H1 (cell line): ENCODE results near the gene BMAL2. TPM values are rescaled to one million over a fixed set of nuclear protein-coding genes. Genes with fewer than 3 reads are reported as not detected.

Experiments
- CTCF ChIA-PET: fragments of 300-600 bp; sonication (Branson Sonifier 250); formaldehyde crosslinking; loops from one replicate; lab custom pipeline; 2021; ENCODE audit not compliant: partially characterized antibody; lab: Charles Lee
- POLR2A ChIA-PET: fragments of 300-600 bp; sonication (Branson Sonifier 250); formaldehyde crosslinking; loops from one replicate; lab custom pipeline; 2021; ENCODE audit warnings: inconsistent platforms; ENCODE audit not compliant: partially characterized antibody; lab: Charles Lee
- DNase-seq, 2 experiments: peaks; one replicate each; pipeline versions ENCODE4 v3.0.0 to v3.0.0-alpha.2; 2010 to 2022; ENCODE audit warnings: low spot score in 2 of 2, low read depth in 1 of 2, mixed read lengths in 1 of 2
- FAIRE-seq: peaks from 2 replicates; lab custom pipeline; 2011; peaks lifted over from hg19 to GRCh38; lab: Jason Lieb, UNC
- H2AFZ ChIP-seq: 2 replicates; pipeline ENCODE4 v1.8.1; 2012; ENCODE audit warnings: low read length, inconsistent platforms
- H2AK5ac ChIP-seq: 2 replicates; pipeline ENCODE4 v1.6.1; 2013; ENCODE audit warnings: low read depth, low read length
- H2BK120ac ChIP-seq: replicated peaks from 2 replicates; pipeline ENCODE3; 2013; ENCODE audit warnings: low read depth, low read length, inconsistent platforms
- H2BK12ac ChIP-seq: 2 replicates; pipeline ENCODE4 v1.6.1; 2013; ENCODE audit warnings: low read depth, low read length
- H2BK15ac ChIP-seq: 2 replicates; pipeline ENCODE4 v1.6.1; 2013; ENCODE audit warnings: low read length
- H2BK20ac ChIP-seq: 2 replicates; pipeline ENCODE4 v1.6.1; 2013; ENCODE audit warnings: low read length
- H2BK5ac ChIP-seq: 2 replicates; pipeline ENCODE4 v1.6.1; 2013; ENCODE audit warnings: low read depth, low read length
- H3K14ac ChIP-seq: 2 replicates; pipeline ENCODE4 v1.6.1; 2013; ENCODE audit warnings: inconsistent platforms; ENCODE audit not compliant: insufficient read length
- H3K18ac ChIP-seq: 2 replicates; pipeline ENCODE4 v1.6.1; 2013; ENCODE audit warnings: low read length; ENCODE audit errors: extremely low read depth
- H3K23ac ChIP-seq: 2 replicates; pipeline ENCODE4 v1.6.1; 2013; ENCODE audit warnings: inconsistent platforms; ENCODE audit not compliant: insufficient read length
- H3K23me2 ChIP-seq: 2 replicates; pipeline ENCODE4 v1.6.1; 2013; ENCODE audit warnings: low read depth, low read length
- H3K27ac ChIP-seq: 2 replicates; pipeline ENCODE4 v1.6.1; 2011; ENCODE audit warnings: low read depth, low read length, inconsistent platforms
- H3K27me3 ChIP-seq, 4 experiments: replicated peaks in 1 of 4; 1 replicate in 1 of 4; 2 replicates in 3 of 4; pipeline versions ENCODE4 v1.6.1 to v1.8.1; 2011 to 2013; ENCODE audit warnings: low read length in 3 of 4, mild to moderate bottlenecking in 3 of 4, inconsistent platforms in 2 of 4, mixed read lengths in 2 of 4, moderate library complexity in 1 of 4; ENCODE audit not compliant: control insufficient read depth in 3 of 4, insufficient read depth in 3 of 4; ENCODE audit errors: extremely low read depth in 1 of 4
- H3K36me3 ChIP-seq, 4 experiments: 2 replicates each; pipeline versions ENCODE4 v1.6.1 to v1.8.1; 2011 to 2013; ENCODE audit warnings: mild to moderate bottlenecking in 4 of 4, low read length in 3 of 4, moderate library complexity in 2 of 4, control low read depth in 1 of 4, inconsistent platforms in 1 of 4; ENCODE audit not compliant: insufficient read depth in 4 of 4, control insufficient read depth in 2 of 4
- H3K4ac ChIP-seq: replicated peaks from 2 replicates; pipeline ENCODE3; 2013; ENCODE audit warnings: low read length, low read depth, mixed read lengths, inconsistent platforms; ENCODE audit not compliant: insufficient read length
- H3K4me1 ChIP-seq, 4 experiments: replicated peaks in 1 of 4; 1 replicate in 1 of 4; 2 replicates in 3 of 4; pipeline versions ENCODE4 v1.6.1 to v1.8.1; 2011 to 2013; ENCODE audit warnings: low read length in 3 of 4, inconsistent platforms in 2 of 4, mixed read lengths in 1 of 4; ENCODE audit not compliant: insufficient read depth in 4 of 4, control insufficient read depth in 3 of 4
- H3K4me2 ChIP-seq, 2 experiments: 2 replicates each; pipeline versions ENCODE4 v1.6.1 to v1.8.1; 2011 to 2013; ENCODE audit warnings: low read depth in 2 of 2, low read length in 2 of 2, control low read depth in 1 of 2, inconsistent platforms in 1 of 2, mild to moderate bottlenecking in 1 of 2; ENCODE audit not compliant: insufficient read depth in 1 of 2
- H3K4me3 ChIP-seq, 4 experiments: fragments of 200-600, 300-600 bp in 1 of 4; sonication (generic), shearing (Covaris generic), sonication (Bioruptor Twin) in 1 of 4; 2 replicates each; pipeline versions ENCODE4 v1.5.1 to v1.8.1; 2011 to 2016; ENCODE audit warnings: low read length in 4 of 4, low read depth in 3 of 4, control low read depth in 2 of 4, inconsistent platforms in 2 of 4, mild to moderate bottlenecking in 2 of 4, mixed read lengths in 1 of 4, moderate library complexity in 1 of 4; ENCODE audit not compliant: insufficient read depth in 2 of 4; ENCODE audit errors: extremely low read depth in 1 of 4
- H3K56ac ChIP-seq: replicated peaks from 2 replicates; pipeline ENCODE3; 2013; ENCODE audit warnings: low read depth, mild to moderate bottlenecking, mixed read lengths, low read length, inconsistent platforms; ENCODE audit not compliant: insufficient read length
- H3K79me1 ChIP-seq: 2 replicates; pipeline ENCODE4 v1.6.1; 2013; ENCODE audit warnings: low read depth, low read length, control low read depth
- H3K79me2 ChIP-seq, 2 experiments: 2 replicates each; pipeline versions ENCODE4 v1.6.1 to v1.8.1; 2012 to 2013; ENCODE audit warnings: low read length in 2 of 2, mild to moderate bottlenecking in 2 of 2, inconsistent platforms in 1 of 2; ENCODE audit not compliant: insufficient read depth in 2 of 2, control insufficient read depth in 1 of 2
- H3K9ac ChIP-seq, 4 experiments: replicated peaks in 1 of 4; 1 replicate in 1 of 4; 2 replicates in 3 of 4; pipeline versions ENCODE4 v1.6.1 to v1.8.1; 2011 to 2013; ENCODE audit warnings: low read depth in 3 of 4, low read length in 3 of 4, control low read depth in 2 of 4, mild to moderate bottlenecking in 2 of 4, moderate library complexity in 2 of 4, inconsistent platforms in 1 of 4; ENCODE audit errors: extremely low read depth in 1 of 4
- H3K9me3 ChIP-seq, 2 experiments: 2 replicates each; pipeline versions ENCODE4 v1.6.1 to v1.8.1; 2012 to 2013; ENCODE audit warnings: mild to moderate bottlenecking in 2 of 2, moderate library complexity in 2 of 2, control low read depth in 1 of 2, inconsistent platforms in 1 of 2, low read depth in 1 of 2, low read length in 1 of 2, mixed read lengths in 1 of 2; ENCODE audit not compliant: insufficient read depth in 2 of 2
- H4K20me1 ChIP-seq, 2 experiments: replicated peaks in 1 of 2; 2 replicates each; pipeline versions ENCODE3 to v1.8.1; 2011 to 2013; ENCODE audit warnings: inconsistent platforms in 2 of 2, low read length in 2 of 2, mild to moderate bottlenecking in 1 of 2; ENCODE audit not compliant: insufficient read depth in 2 of 2, control insufficient read depth in 1 of 2
- H4K5ac ChIP-seq: 2 replicates; pipeline ENCODE4 v1.6.1; 2013; ENCODE audit warnings: low read length, low read depth, mixed read lengths, inconsistent platforms; ENCODE audit not compliant: insufficient read length
- H4K8ac ChIP-seq: 2 replicates; pipeline ENCODE4 v1.8.0; 2013; ENCODE audit warnings: mild to moderate bottlenecking, moderate library complexity, low read length, inconsistent platforms; ENCODE audit not compliant: insufficient read depth; ENCODE audit errors: extremely low read depth
- H4K91ac ChIP-seq: replicated peaks from 2 replicates; pipeline ENCODE3; 2013; ENCODE audit warnings: low read length, mixed read lengths, inconsistent platforms; ENCODE audit not compliant: insufficient read length
- ASH2L ChIP-seq: fragments of 200-600, 300-600 bp; sonication (generic); IDR thresholded peaks from one replicate; pipeline ENCODE4 v1.7.1; 2017; ENCODE audit warnings: low read length
- CHD1 ChIP-seq: IDR thresholded peaks from 2 replicates; pipeline ENCODE4 v1.6.1; 2012; ENCODE audit warnings: low read depth, low read length, improper control_type of control experiment
- E2F6 ChIP-seq: IDR thresholded peaks from 2 replicates; pipeline ENCODE4 v1.6.1; 2012; ENCODE audit warnings: inconsistent platforms
- EGR1 ChIP-seq: IDR thresholded peaks from 2 replicates; pipeline ENCODE4 v1.6.1; 2011; ENCODE audit warnings: low read depth, low read length, borderline replicate concordance
- HDAC2 ChIP-seq, 2 experiments: fragments of 300-600 bp in 1 of 2; sonication (generic) in 1 of 2; IDR thresholded peaks; 2 replicates each; pipeline ENCODE4 v1.6.1; 2011 to 2012; ENCODE audit warnings: low read depth in 2 of 2, low read length in 2 of 2, mild to moderate bottlenecking in 2 of 2, moderate library complexity in 2 of 2, borderline replicate concordance in 1 of 2, inconsistent platforms in 1 of 2
- KDM4A ChIP-seq: IDR thresholded peaks from one replicate; pipeline ENCODE4 v1.7.1; 2012; ENCODE audit warnings: low read depth, mild to moderate bottlenecking, moderate library complexity, low read length, inconsistent platforms; ENCODE audit not compliant: severe bottlenecking
- PHF8 ChIP-seq: fragments of 200-600 bp; sonication (generic); conservative IDR thresholded peaks from 2 replicates; pipeline ENCODE4 v1.7.1; 2012; ENCODE audit warnings: low read depth, mild to moderate bottlenecking, inconsistent platforms, low read length, moderate library complexity
- RBBP5 ChIP-seq: IDR thresholded peaks from 2 replicates; pipeline ENCODE4 v1.7.1; 2012; ENCODE audit warnings: low read depth, mild to moderate bottlenecking, inconsistent platforms, low read length, moderate library complexity, borderline replicate concordance
- SRF ChIP-seq: IDR thresholded peaks from 2 replicates; pipeline ENCODE4 v1.6.1; 2011; ENCODE audit warnings: mild to moderate bottlenecking, low read depth, low read length, moderate library complexity
- YY1 ChIP-seq: IDR thresholded peaks from 2 replicates; pipeline ENCODE4 v1.6.1; 2011; ENCODE audit warnings: low read depth, mild to moderate bottlenecking, low read length
- WGBS, 2 experiments: shearing (Covaris generic) in 1 of 2; methylation state at CpG; one replicate each; pipeline versions ENCODE4 v1.1.6 to v1.1.7; 2013 to 2015; ENCODE audit warnings: low lambda C conversion rate in 2 of 2, mixed read lengths in 2 of 2, inconsistent platforms in 1 of 2, low coverage in 1 of 2, missing lambda C conversion rate in 1 of 2; ENCODE audit not compliant: insufficient replicate concordance in 2 of 2, insufficient coverage in 1 of 2, insufficient read length in 1 of 2; ENCODE audit errors: extremely low coverage in 1 of 2, missing lambda C conversion rate in 1 of 2; 5-methylcytosine and 5-hydroxymethylcytosine counted together
- polyA plus RNA-seq, 7 experiments: library from polyadenylated mRNA; depleted of rRNA in 3 of 7; stranded (reverse) in 5 of 7; unstranded in 2 of 7; fragments of >200 nt in 5 of 7; fragments of 200-250 nt in 2 of 7; gene quantifications; 1 replicate in 5 of 7; 2 replicates in 1 of 7; 4 replicates in 1 of 7; pipeline versions ENCODE4 v1.2.1 to v1.2.3, GENCODE V29; 2011 to 2013; ENCODE audit warnings: missing spikeins in 2 of 7, mixed read lengths in 2 of 7
- total RNA-seq: library from RNA; stranded (reverse); fragmentation: NEBNext Ultra II Directional; extraction: Animal tissue kit (Norgen Biotek cat#: 25700); gene quantifications from 2 replicates; pipeline ENCODE4 v1.2.1, GENCODE V29; 2021

BMAL2 gene
- total and polyA plus RNA-seq, 2 of the 8 experiments (the other 6 are each of a cell fraction or from before 2014, with no cell fraction given): 3.2 to 20.6 TPM

- Histone ChIP-seq H3K18ac (no peak overlapping the region), H3K9ac (peak overlapping the region; percentile 35 to 94 (median 72)), H2BK120ac (no peak overlapping the region), H3K56ac (no peak overlapping the region), H2BK20ac (no peak overlapping the region), H3K27ac (no peak overlapping the region), H3K27me3 (peaks cover 3 to 14% (median 7%) of the 10 kb centered on the region in 4 experiments), H4K8ac (peak overlapping the region; percentile 31; the same call in 1 of the 2 replicates), H3K79me2 (peaks cover 0 to 34% of the 10 kb centered on the region in 2 experiments; a peak in 2 of 4 replicates), H3K4me1 (peaks cover 0 to 8% (median 2%) of the 10 kb centered on the region in 4 experiments; a peak in 5 of 7 replicates), H3K79me1 (peaks cover 3% of the 10 kb centered on the region; the same call in 1 of the 2 replicates), H4K91ac (no peak overlapping the region), H3K36me3 (no peaks in the 10 kb centered on the region), H2BK12ac (no peak overlapping the region), H3K4me3 (peak overlapping the region; percentile 68 to 80 (median 71)), H3K9me3 (no peaks in the 10 kb centered on the region), H2BK5ac (no peak overlapping the region), H3K23me2 (peaks cover 12% of the 10 kb centered on the region), H2AFZ (no peak overlapping the region; the same call in 1 of the 2 replicates), H2BK15ac (no peak overlapping the region), H2AK5ac (no peak overlapping the region), H3K23ac (no peak overlapping the region), H4K20me1 (peaks cover 0 to 3% of the 10 kb centered on the region in 2 experiments), H3K4ac (no peak overlapping the region), H3K14ac (no peak overlapping the region), H4K5ac (no peak overlapping the region), H3K4me2 (peak overlapping the region; percentile 70 to 88)
- DNase-seq (peak in 1 of 2 experiments; percentile 67), FAIRE-seq (no peak)
- 0% methylated on average over 25 of the region's 40 CpGs; no CpG with 5 or more reads in 1 of the 2 experiments for WGBS, 2 experiments
- ChIA-PET POLR2A (interaction anchor here (0.6 to 2.3 kb wide), 9 partner anchors 9 to 395 kb away, joined by 3 to 11 read pairs (median 4); partner anchors contain the start of genes FGFR1OP2 and PPFIBP1), CTCF (interaction anchor here (0.8 to 1.3 kb wide), 2 partner anchors 12 to 27 kb away, joined by 4 to 5 read pairs; no protein-coding TSS in a partner anchor)
- TF ChIP-seq EGR1 (no peak), YY1 (no peak), SRF (no peak), KDM4A (peak; percentile 75), ASH2L (peak; percentile 84), E2F6 (0 out of 2 replicates have a peak, but pooled peaks have one; percentile 14), RBBP5 (0 out of 2 replicates have a peak, but pooled peaks have one; percentile 61), CHD1 (no peak), HDAC2 (IDR thresholded peaks at IDR 0.05; ENCODE audit: borderline replicate concordance in 1 of 2, low read depth in 2 of 2, low read length in 2 of 2) (peak in 1 of 2 experiments; percentile 78; a peak in 1 of 4 replicates), PHF8 (no peak)
These were observed 870 bp downstream of the BMAL2 start for GRCh38 chr12:27333403-27334009.
